Right lobe of liver (tissue), 4 donors: ENCODE results near the gene ZBTB16.

Source experiments
- POLR2A ChIP-seq: fragments of 450-650 bp; IDR thresholded peaks from one replicate; pipeline ENCODE4 v1.6.1; 2017; ENCODE audit warnings: antibody characterized with exemption, mild to moderate bottlenecking
- TF ChIP-seq, protein P1 (sequence below), 4 donors: fragments of 200-600 bp in 3 of 4; fragments of 450-650 bp in 1 of 4; IDR thresholded peaks; one replicate each; pipeline versions ENCODE4 v1.5.1 to v1.8.0; 2016 to 2022; ENCODE audit warnings: antibody characterized with exemption in 4 of 4, mild to moderate bottlenecking in 2 of 4
- donor health status: DM: no; HTN: no; CAD: no.
- donor health status: DM: no; HTN: no; CAD: no.
- donor health status: DM: no; HTN: yes; CAD: no.

DNA sequence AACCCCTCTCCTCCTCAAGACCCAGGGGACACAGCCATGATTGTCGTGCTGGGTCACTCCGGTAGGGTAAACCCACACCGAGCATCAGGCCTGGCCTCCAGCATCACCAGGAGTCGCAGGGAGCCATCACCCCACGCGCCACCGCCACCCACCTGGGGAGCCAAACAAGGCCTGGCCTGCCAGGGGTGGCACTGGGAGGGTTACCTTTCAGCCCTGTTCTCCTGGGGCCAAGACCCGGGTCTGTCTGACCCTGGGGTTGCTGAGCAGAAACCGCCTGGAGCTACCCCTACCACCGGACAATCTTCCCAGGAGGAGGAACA lies 197.4 kb downstream of the ZBTB16 start:
- TF ChIP-seq, protein P1, sequence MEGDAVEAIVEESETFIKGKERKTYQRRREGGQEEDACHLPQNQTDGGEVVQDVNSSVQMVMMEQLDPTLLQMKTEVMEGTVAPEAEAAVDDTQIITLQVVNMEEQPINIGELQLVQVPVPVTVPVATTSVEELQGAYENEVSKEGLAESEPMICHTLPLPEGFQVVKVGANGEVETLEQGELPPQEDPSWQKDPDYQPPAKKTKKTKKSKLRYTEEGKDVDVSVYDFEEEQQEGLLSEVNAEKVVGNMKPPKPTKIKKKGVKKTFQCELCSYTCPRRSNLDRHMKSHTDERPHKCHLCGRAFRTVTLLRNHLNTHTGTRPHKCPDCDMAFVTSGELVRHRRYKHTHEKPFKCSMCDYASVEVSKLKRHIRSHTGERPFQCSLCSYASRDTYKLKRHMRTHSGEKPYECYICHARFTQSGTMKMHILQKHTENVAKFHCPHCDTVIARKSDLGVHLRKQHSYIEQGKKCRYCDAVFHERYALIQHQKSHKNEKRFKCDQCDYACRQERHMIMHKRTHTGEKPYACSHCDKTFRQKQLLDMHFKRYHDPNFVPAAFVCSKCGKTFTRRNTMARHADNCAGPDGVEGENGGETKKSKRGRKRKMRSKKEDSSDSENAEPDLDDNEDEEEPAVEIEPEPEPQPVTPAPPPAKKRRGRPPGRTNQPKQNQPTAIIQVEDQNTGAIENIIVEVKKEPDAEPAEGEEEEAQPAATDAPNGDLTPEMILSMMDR (IDR thresholded peaks at IDR 0.05) = no peak
- no peak for TF ChIP-seq POLR2A
